Renal pelvis (tissue), 12 donors: ENCODE data around the gene KCNG3. TPM values are rescaled to one million over a fixed set of nuclear protein-coding genes. Genes with fewer than 3 reads are reported as not detected.

Experiments used
- DNase-seq: peaks from one replicate; pipeline ENCODE4 v3.0.0-alpha.2; 2013
- long read RNA-seq, 16 experiments: transcript quantifications; one replicate each; lab custom pipeline, GENCODE V29; 2026
- polyA plus RNA-seq, 3 donors: library from polyadenylated mRNA; unstranded; fragments of 120-200 nt; gene quantifications; one replicate each; pipeline ENCODE4 v1.2.1, GENCODE V29; 2013; ENCODE audit not compliant: insufficient read length in 3 of 3

Gene KCNG3
- under 1 TPM; 0.52 to 0.75 (median 0.65) TPM for polyA plus RNA-seq
- long read RNA-seq, donor 1, partial matches to known transcripts: 0 of 1 reads
- long read RNA-seq, donor 1, other reads (novel, unspliced or antisense): 0 of 1 reads
- long read RNA-seq, donor 2, partial matches to known transcripts: 0 of 1 reads
- long read RNA-seq, donor 2, other reads (novel, unspliced or antisense): 0 of 1 reads
- long read RNA-seq, donor 3, partial matches to known transcripts: 0 of 2 reads
- long read RNA-seq, donor 3, other reads (novel, unspliced or antisense): 0 of 2 reads
- long read RNA-seq, donor 4: 0 reads
- long read RNA-seq, donor 5, partial matches to known transcripts: 0 of 1 reads
- long read RNA-seq, donor 5, other reads (novel, unspliced or antisense): 0 of 1 reads
- long read RNA-seq, donor 6: 0 reads
- long read RNA-seq, donor 7, partial matches to known transcripts: 0 of 1 reads
- long read RNA-seq, donor 7, other reads (novel, unspliced or antisense): 0 of 1 reads
- long read RNA-seq, donor 8, partial matches to known transcripts: 0 of 1 reads
- long read RNA-seq, donor 8, other reads (novel, unspliced or antisense): 0 of 1 reads
- long read RNA-seq, donor 9: 0 reads
- long read RNA-seq, donor 10: 0 reads
- long read RNA-seq, donor 11, partial matches to known transcripts: 0 of 1 reads
- long read RNA-seq, donor 11, other reads (novel, unspliced or antisense): 0 of 1 reads
- long read RNA-seq, donor 12, partial matches to known transcripts: 0 of 1 reads
- long read RNA-seq, donor 12, other reads (novel, unspliced or antisense): 0 of 1 reads
- long read RNA-seq, donor 13: 0 reads
- long read RNA-seq, donor 14: 0 reads
- long read RNA-seq, donor 15: 0 reads
- long read RNA-seq, donor 16: 0 reads

- DNase-seq: peak; percentile 69
These were observed at the start of gene KCNG3 for GRCh38 chr2:42493468-42494354. TSS of gene KCNG3 (minus strand) at chr2:42493982. CDS start at chr2:42493501, 481 bp downstream.

GRCh38 chr2:42542871-42543270, 49.1 kb upstream of the KCNG3 start:
- no peak for DNase-seq

DNA sequence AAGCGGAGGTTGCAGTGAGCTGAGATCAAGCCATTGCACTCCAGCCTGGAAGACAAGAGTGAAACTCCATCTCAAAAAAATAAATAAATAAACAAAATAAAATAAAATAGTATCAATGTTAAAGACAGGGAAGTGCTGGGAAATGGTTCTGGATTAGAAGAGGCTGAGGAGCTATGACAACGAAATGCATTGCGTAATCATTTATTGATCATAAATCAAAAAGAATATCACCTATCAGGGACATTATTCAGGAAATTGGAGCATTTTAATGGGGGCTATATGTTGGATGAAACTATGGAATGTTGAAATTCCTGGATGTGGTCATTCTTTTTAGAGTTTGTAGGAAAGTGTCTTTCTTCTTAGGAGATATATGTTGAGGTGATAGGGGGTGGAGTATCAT, 43.7 kb upstream of the KCNG3 start:
- no peak for DNase-seq

DNA sequence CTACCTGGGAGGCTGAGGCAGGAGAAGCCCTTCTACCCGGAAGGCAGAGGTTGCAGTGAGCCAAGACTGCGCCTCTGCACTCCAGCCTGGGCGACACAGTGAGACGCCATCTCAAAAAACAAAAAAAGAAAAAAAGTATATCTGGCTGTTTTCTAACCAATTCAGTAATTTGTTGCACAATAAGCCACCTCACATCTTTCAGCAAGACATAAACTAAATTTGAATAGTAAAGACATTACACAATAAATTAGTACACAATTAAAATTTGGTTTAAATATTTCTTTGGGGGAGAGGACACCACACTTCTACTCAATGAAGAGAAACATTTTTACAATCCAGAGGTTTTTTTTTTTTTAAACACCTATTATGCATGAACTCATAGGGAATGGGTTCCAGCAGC, 38.6 kb upstream of the KCNG3 start:
- no peak for DNase-seq

- no peak for DNase-seq
These were observed 29.6 kb upstream of the KCNG3 start for GRCh38 chr2:42523341-42523740.

- no peak for DNase-seq
These were observed 28.3 kb upstream of the KCNG3 start for GRCh38 chr2:42522035-42522434.

- no peak for DNase-seq
These were observed 25.8 kb upstream of the KCNG3 start for GRCh38 chr2:42519624-42520023.

DNA sequence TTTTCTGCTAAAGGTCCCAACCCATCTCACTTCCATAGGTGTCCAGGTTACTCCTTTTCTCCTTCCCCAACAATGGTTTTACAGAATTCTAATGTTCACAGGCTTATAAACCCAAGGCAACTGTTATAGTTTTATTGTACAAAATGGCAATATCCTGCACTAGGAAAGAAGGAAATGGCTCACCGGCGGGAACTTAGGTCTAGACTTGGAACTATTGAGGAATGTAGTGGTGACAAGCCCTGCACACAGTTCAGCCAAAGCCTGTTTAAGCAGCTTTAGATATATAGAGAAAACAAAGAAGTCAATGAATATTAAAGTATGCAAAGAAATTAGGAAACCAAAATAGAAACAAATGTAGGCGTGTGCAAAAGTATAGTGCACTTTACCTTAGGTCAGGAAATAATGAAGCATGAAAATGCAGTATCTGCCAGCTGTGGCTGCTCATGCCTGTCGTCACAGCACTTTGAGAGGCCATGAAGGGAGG, 22.7 kb upstream of the KCNG3 start:
- DNase-seq: no peak

GRCh38 chr2:42513252-42513918, 19.6 kb upstream of the KCNG3 start:
- no peak for DNase-seq

GRCh38 chr2:42510608-42511243, 16.9 kb upstream of the KCNG3 start:
- DNase-seq: no peak

DNA sequence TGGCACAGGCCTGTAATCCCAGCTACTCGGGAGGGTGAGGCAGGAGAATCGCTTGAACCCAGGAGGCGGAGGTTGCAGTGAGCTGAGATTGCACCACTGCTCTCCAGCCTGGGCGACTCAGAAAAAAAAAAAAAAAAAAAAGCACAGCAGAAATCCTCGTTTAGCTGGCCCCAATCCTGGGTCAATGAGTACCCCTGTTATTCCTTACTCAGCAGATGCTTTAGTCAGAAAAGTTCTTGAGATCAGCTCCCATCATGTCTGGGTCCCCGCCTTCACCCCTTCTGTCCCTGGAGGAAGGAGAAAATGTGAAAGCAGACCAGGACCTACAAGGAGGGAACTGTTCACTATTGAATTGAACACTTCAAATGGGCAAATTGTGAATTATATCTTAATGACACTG, 16.4 kb upstream of the KCNG3 start:
- no peak for DNase-seq

DNA sequence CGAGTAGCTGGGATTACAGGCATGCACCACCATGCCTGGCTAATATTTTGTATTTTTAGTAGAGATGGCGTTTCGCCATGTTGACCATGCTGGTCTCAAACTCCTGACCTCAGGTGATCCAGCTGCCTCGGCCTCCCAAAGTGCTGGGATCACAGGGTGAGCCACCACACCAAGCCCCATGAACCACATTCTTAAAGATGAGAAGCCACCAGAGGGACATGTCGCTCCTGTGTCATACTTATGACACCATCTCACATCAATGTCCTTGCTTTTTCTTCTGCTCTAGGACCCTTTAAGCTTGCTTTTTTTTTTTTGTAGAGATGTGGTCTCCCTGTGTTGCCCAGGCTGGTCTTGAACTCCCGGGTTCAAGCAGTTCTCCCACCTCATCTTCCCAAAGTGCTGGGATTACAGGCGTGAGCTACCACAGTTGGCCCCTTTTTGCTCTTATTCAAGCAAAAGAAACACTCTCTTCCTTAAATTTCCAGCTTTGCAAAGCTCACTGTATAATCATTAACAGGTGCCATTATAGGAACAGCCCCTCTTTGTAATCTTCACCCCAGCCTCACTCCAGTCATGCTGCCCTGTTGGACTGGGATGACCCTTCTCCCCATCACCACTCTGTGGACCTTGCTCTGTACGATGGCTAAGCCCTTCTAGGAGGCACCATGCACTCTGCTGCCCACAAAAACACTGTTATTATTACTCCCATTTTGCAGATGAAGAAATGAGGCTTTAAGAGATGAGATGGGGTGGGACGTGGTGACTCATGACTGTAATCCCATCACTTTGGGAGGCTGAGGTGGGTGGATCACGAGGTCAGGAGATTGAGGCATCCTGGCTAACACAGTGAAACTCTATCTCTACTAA, 10.8 kb upstream of the KCNG3 start:
- DNase-seq: no peak

GRCh38 chr2:42503291-42503690, 9.5 kb upstream of the KCNG3 start:
- no peak for DNase-seq

- no peak for DNase-seq
These were observed 4.7 kb upstream of the KCNG3 start for GRCh38 chr2:42498497-42498896.

DNA sequence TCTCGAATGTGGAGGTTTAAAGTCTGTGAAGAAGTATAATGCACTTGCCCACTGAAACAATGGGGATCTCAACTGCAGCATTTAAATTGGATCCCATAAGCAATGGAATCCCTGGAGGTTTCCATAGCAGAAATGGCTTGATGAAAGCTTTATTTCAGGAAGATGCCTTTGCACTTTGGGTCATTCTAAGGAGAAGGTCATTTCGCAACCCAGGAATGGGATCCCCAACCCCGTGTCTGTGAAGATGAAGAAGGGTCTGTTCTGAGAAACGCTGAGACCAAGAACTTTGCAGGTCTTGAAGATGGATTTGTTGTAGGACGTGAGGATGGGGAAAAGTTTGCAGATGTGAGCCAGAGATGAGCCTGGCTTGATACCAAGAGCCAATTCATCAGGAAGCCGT, 1.8 kb upstream of the KCNG3 start:
- no peak for DNase-seq

DNA sequence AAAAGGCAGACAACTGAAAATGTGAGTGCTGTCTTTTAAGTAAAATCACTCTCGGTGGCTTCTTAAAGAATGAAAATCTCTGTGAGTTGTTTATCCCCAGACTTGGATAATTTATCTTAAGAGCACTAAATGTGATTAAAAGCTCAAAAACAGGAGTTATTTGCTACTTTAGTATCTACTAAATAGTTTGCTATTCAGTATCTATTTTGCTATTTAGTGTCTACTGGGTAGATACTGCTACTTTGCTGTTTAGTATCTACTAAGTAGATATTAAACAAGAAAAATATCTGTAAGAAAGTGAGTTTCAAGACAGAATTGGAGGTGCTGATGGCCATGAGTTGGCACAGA, 1.4 kb upstream of the KCNG3 start:
- DNase-seq: no peak

DNA sequence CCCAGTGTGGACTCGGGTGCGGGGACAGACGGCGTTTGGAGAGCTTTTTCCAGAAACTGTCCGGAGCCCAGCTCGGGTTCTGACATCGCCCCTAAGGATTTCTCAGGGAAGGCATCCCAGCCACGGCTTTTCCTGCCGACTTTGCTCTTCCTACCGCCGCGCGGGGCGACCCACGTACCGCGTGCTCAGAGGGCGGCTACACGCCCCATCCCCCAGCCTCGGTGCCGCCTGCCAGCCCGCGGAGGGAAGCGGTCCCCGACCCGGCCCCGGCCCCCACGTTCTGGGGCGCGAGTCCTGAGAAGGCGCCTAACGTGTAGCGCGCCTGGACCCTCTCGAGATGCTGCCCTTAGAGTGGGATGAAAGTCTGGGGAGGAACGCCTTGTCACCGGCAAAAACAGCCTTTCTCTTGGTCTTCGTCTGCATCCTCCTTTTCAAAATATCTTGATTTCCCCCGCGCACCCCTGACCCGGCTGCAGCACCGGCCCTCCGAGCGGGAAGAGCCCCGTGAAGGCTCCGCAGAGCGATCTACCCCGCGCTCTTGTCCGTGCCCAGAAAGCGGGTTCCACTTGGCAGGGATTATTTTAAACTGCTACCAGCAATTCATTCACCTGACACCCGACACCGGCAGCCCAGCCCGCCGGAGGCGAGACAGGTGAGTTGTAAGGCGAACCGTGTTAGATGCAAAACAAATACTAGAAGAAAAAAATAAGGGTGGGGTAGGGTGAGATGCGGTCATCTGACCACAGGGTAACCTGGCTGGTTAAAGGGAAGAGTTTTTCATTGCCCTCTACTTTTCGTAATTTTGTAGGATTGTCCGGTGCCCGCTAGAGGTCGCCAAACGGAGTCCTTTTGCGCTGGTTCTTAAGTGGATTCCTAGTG, 812 bp upstream of the KCNG3 start:
- peak; percentile 87 for DNase-seq

DNA sequence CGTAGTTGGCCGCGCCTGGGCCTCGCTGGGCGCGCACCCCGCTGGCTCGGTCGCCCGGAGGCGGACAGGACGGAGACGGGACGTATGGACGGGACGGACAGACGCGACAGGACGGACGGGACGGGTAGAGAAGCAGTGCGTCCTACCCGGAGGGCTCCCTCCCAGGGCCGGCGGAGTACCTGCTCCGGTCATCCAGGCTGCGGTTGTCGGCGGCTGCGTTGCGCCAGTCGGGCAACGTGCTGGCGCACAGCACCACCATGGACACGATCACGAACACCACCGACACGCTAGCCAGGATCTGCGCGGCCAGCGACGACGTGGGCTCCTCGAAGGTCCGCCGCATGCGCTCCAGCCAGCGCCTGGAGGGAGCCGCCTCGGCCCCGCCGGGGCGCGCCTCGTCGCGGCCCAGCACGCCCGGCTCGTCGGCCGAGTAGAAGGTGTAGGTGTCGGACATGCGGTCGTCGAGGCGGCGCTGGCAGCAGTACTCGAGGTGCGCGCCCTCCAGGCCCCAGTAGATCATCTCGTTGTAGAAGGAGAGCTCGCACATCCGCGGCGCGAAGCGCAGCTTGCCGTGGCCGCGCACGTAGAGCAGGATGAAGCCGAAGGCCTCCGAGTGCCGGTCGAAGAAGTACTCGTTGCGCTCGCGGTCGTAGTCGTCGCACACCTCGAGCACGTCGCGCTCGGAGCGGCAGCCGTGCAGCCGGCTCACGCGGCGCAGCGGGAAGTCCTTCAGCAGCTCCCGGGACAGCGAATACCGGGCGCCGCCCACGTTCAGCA, 903 bp downstream of the KCNG3 start:
- no peak for DNase-seq
